Prostate gland (tissue), 2 donors: Measurements from ENCODE around the gene MLST8.

Experiments
- CTCF ChIP-seq, 4 experiments: fragments of 200-600 bp in 2 of 4; fragments of 450-650 bp in 2 of 4; sonication (generic) in 2 of 4; IDR thresholded peaks; 1 replicate in 3 of 4; 2 replicates in 1 of 4; pipeline ENCODE4 v1.5.1; 2016 to 2019; ENCODE audit warnings: antibody characterized with exemption in 4 of 4, mild to moderate bottlenecking in 2 of 4, moderate library complexity in 2 of 4
- POLR2A ChIP-seq: fragments of 450-650 bp; IDR thresholded peaks from one replicate; pipeline ENCODE4 v1.6.1; 2016; ENCODE audit warnings: antibody characterized with exemption, mild to moderate bottlenecking
- POLR2AphosphoS5 ChIP-seq: sonication (generic); formaldehyde crosslinking; IDR thresholded peaks from one replicate; pipeline ENCODE4 v1.6.1; 2017; ENCODE audit warnings: antibody characterized with exemption

- peak in 2 of 4 experiments; percentile 34 to 48 for TF ChIP-seq CTCF (IDR thresholded peaks at IDR 0.05)
- TF ChIP-seq POLR2A = peak; percentile 66
- TF ChIP-seq POLR2AphosphoS5 = peak; percentile 84
Observed at GRCh38 chr16:2205104-2205966, at the start of gene MLST8.
